Smooth muscle cell of the coronary artery (primary cell): Measurements from ENCODE around the gene WRNIP1. TPM values are rescaled to one million over a fixed set of nuclear protein-coding genes. Genes with fewer than 3 reads are reported as not detected.

Experiments
- total RNA-seq: library from RNA; depleted of rRNA; stranded (reverse); fragments of >200 nt; gene quantifications from 2 replicates; pipeline ENCODE4 v1.2.3, GENCODE V29; 2014; ENCODE audit warnings: low replicate concordance

WRNIP1 gene
- 32.4 and 41.0 TPM in 2 replicates for total RNA-seq

GRCh38 chr6:2765166-2765895 is at the start of gene WRNIP1:
Gene WRNIP1 (plus strand): TSS chr6:2765393. CDS start chr6:2765623, 230 bp downstream.

GRCh38 chr6:2750832-2751231 is 14.4 kb upstream of the WRNIP1 start, which contains the start of gene MYLK4:
Gene MYLK4 (minus strand): TSS chr6:2750922. CDS start chr6:2749294, 1,628 bp downstream.

Other genes with a start within 250 kb of the WRNIP1 start
- 0.30 and 0.47 TPM in 2 replicates for gene MYLK4, start 14.5 kb upstream of the WRNIP1 start, total RNA-seq
- gene SERPINB1, start 76.5 kb downstream of the WRNIP1 start, total RNA-seq: 5.4 and 14.7 TPM in 2 replicates
- gene SERPINB9, start 137.9 kb downstream of the WRNIP1 start, total RNA-seq: 3.3 and 6.7 TPM in 2 replicates
- gene SERPINB6, start 206.2 kb downstream of the WRNIP1 start, total RNA-seq: 49.3 and 106 TPM in 2 replicates
- gene NQO2, start 234.5 kb downstream of the WRNIP1 start, total RNA-seq: 44.7 and 55.5 TPM in 2 replicates